Heart left ventricle (tissue), 16 donors: Measurements from ENCODE around the gene VCP. TPM values are rescaled to one million over a fixed set of nuclear protein-coding genes. Genes with fewer than 3 reads are reported as not detected.

Experiments
- ATAC-seq, 4 donors: fragments of 200-7000 bp; cut with Tn5 transposase; one replicate each; pipeline ENCODE4 v1.9.1; 2020 to 2022; ENCODE audit warnings: moderate library complexity in 4 of 4, mild to moderate bottlenecking in 3 of 4, moderate number of reproducible peaks in 1 of 4
- DNase-seq, 5 donors: peaks; one replicate each; pipeline ENCODE4 v3.0.0-alpha.2; 2020
- H3K27ac ChIP-seq, 12 donors: fragments of 200-600 bp; sonication (generic) in 4 of 12; one replicate each; pipeline versions ENCODE4 v1.5.0 to v1.8.0; 2016 to 2022; ENCODE audit warnings: mild to moderate bottlenecking in 2 of 12
- H3K27me3 ChIP-seq, 9 donors: fragments of 200-600 bp; sonication (generic) in 2 of 9; one replicate each; pipeline versions ENCODE4 v1.5.1 to v1.8.0; 2016 to 2022; ENCODE audit warnings: mild to moderate bottlenecking in 3 of 9
- H3K36me3 ChIP-seq, 9 donors: fragments of 200-600 bp; sonication (generic) in 2 of 9; one replicate each; pipeline versions ENCODE4 v1.5.0 to v1.8.0; 2018 to 2022; ENCODE audit warnings: mild to moderate bottlenecking in 2 of 9
- H3K4me1 ChIP-seq, 12 donors: fragments of 200-600 bp; sonication (generic) in 4 of 12; one replicate each; pipeline versions ENCODE4 v1.5.0 to v1.8.0; 2016 to 2022; ENCODE audit warnings: mild to moderate bottlenecking in 3 of 12
- H3K4me3 ChIP-seq, 12 donors: fragments of 200-600 bp; sonication (generic) in 4 of 12; one replicate each; pipeline versions ENCODE4 v1.5.0 to v1.8.0; 2017 to 2022; ENCODE audit warnings: mild to moderate bottlenecking in 9 of 12, moderate library complexity in 4 of 12
- H3K9me3 ChIP-seq, 12 donors: fragments of 200-600 bp; sonication (generic) in 4 of 12; one replicate each; pipeline versions ENCODE4 v1.5.0 to v1.8.0; 2016 to 2022; ENCODE audit warnings: mild to moderate bottlenecking in 1 of 12
- POLR2A ChIP-seq, 2 donors: fragments of 450-650 bp; IDR thresholded peaks; one replicate each; pipeline ENCODE4 v1.6.1; 2017; ENCODE audit warnings: antibody characterized with exemption in 2 of 2, mild to moderate bottlenecking in 2 of 2, moderate library complexity in 2 of 2
- WGBS, 4 donors: extraction: QIAGEN DNeasy Blood & Tissue Kit in 2 of 4; methylation state at CpG; one replicate each; pipeline versions ENCODE4 v1.1.5 to v1.1.7; 2013 to 2018; 5-methylcytosine and 5-hydroxymethylcytosine counted together
- intact Hi-C, 10 donors: fragments of 100-400 bp; cut with DNase I; formaldehyde crosslinking; loops; one replicate each; pipeline versions ENCODE4 v1.11.1 to v1.14.2; 2022
- polyA plus RNA-seq, 2 donors: library from polyadenylated mRNA; stranded (reverse); fragments of 200-250 nt; gene quantifications; one replicate each; pipeline ENCODE4 v1.2.3, GENCODE V29; 2013
- total RNA-seq, 9 donors: library from RNA; depleted of rRNA in 2 of 9; stranded (reverse); fragments of >200 nt in 2 of 9; fragmentation: NEBNext Ultra II Directional in 3 of 9; extraction: Animal tissue kit (Norgen Biotek cat#: 25700) in 3 of 9; gene quantifications; one replicate each; pipeline versions ENCODE4 v1.1.0 to v1.2.4, GENCODE V29; 2016 to 2023
- TF ChIP-seq, protein P1 (sequence below), 12 donors: fragments of 200-600 bp; sonication (generic) in 4 of 12; IDR thresholded peaks; one replicate each; pipeline versions ENCODE4 v1.5.0 to v1.8.0; 2018 to 2022; ENCODE audit warnings: antibody characterized with exemption in 12 of 12, mild to moderate bottlenecking in 5 of 12
- donor health status: ischemic (EF 13 %, LVEDD 7.1; RV severe dilation, severe dysfunction).
- donor health status: healthy with polysubstance abuse.
- donor health status: DM: no; HTN: yes; CAD: no.
- donor health status: DM: no; HTN: no; CAD: no.
- donor health status: ischemic (EF 25% LVEDD 6.9; RV normal size, moderate dysfunction).
- donor health status: ischemic (EF 25% LVEDD 5.7; RV mildly dilated, moderate dysfunction).
- donor health status: healthy.
- donor health status: DM: yes; HTN: yes; CAD: no.
- donor health status: ischemic (EF 35%, LVEDD 5.7; RV mildly dilated, moderate dysfunction).
- donor health status: nonischemic (EF 11% LVEDD 7.7; RV severe dilation, severe dysfunction).
- donor health status: DM: yes; HTN: yes; CAD: no.
- donor health status: PGD.
- donor health status: ischemic (EF 29% LVEDD 5.4; RV normal size, mild dysfunction).
- donor health status: nonischemic (EF 23%, LVEDD 6.1; RV moderate dilation, normal function).

The VCP gene
- total and polyA plus RNA-seq, 11 donors: 107 to 411 (median 262) TPM

DNA sequence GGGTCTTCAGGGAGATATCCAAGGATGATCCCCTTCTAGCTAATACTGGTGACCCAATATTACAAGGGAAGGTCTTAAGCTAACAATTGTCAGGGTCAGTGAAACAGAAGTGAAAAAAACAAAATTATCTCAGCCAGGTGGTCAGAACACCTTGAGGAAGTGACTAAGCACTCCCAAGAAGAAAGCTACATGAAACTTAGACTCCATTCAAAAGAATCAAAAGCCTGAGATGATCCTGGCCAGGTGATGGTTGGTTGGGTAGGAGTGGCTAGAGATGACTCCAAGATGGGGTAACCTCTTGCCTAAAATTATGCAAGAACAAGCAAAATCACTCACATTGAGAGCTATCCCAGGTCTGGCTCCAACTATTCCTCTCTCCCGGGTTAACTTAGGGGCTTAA lies 5.4 kb downstream of the VCP start:
- peaks cover 12 to 41% (median 32%) of the 10 kb centered on the region in 12 donors for H3K4me1 ChIP-seq
- intact Hi-C loops: no loop called here
- DNase-seq: no peak
- H3K9me3 ChIP-seq: no peaks in the 10 kb centered on the region
- peaks cover 6 to 75% (median 66%) of the 10 kb centered on the region in 9 donors for H3K36me3 ChIP-seq
- ATAC-seq: no peak
- WGBS, 4 donors: 71 to 91% (median 91%) methylated on average over 1 of the region's 1 CpG
- H3K27ac ChIP-seq: no peak overlapping the region
- no peak for TF ChIP-seq POLR2A (IDR thresholded peaks at IDR 0.05)
- TF ChIP-seq, protein P1, sequence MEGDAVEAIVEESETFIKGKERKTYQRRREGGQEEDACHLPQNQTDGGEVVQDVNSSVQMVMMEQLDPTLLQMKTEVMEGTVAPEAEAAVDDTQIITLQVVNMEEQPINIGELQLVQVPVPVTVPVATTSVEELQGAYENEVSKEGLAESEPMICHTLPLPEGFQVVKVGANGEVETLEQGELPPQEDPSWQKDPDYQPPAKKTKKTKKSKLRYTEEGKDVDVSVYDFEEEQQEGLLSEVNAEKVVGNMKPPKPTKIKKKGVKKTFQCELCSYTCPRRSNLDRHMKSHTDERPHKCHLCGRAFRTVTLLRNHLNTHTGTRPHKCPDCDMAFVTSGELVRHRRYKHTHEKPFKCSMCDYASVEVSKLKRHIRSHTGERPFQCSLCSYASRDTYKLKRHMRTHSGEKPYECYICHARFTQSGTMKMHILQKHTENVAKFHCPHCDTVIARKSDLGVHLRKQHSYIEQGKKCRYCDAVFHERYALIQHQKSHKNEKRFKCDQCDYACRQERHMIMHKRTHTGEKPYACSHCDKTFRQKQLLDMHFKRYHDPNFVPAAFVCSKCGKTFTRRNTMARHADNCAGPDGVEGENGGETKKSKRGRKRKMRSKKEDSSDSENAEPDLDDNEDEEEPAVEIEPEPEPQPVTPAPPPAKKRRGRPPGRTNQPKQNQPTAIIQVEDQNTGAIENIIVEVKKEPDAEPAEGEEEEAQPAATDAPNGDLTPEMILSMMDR (IDR thresholded peaks at IDR 0.05): no peak
- H3K27me3 ChIP-seq: no peaks in the 10 kb centered on the region
- H3K4me3 ChIP-seq: no peak overlapping the region

DNA sequence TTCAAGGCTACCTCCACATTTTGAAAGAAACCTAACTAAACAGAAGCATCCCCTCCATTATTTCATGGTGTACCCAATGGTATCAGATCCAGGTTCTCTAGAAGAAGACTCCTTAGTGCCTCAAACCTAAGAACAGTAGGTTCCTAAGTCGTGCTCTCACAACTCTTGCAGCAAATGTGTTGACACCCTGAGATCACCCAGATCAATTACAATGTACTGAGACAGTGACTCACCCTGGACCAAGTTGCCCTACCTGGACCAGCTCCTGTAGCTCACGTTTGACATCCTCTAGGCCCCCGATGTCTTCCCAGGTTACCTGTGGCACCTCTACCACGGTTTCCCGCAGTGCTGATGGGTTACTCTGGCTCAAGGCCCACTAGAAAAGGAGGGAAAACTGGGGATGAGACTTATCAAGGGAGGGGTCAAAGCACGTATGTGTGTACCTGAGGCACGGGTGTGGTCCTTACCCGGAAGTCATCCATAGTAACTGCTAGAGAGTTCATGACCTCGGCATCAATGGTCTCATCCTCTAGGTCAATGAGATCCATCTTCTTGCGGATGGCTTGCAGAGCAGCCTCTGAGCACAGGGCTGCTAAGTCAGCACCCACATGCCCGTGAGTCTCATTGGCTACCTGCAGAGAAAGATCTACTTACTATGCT lies 11.7 kb downstream of the VCP start:
- peaks cover 15 to 100% (median 100%) of the 10 kb centered on the region in 9 donors for H3K36me3 ChIP-seq
- H3K27ac ChIP-seq: no peak overlapping the region
- DNase-seq (no peak), ATAC-seq (no peak)
- no peaks in the 10 kb centered on the region for H3K4me1 ChIP-seq
- H3K9me3 ChIP-seq: no peaks in the 10 kb centered on the region
- TF ChIP-seq, protein P1 (IDR thresholded peaks at IDR 0.05): no peak
- TF ChIP-seq POLR2A (IDR thresholded peaks at IDR 0.05): no peak
- 88 to 93% (median 92%) methylated on average over 9 to 11 of the region's 11 CpGs for WGBS, 4 donors
- no peak overlapping the region for H3K4me3 ChIP-seq
- no peaks in the 10 kb centered on the region for H3K27me3 ChIP-seq
- intact Hi-C loops: no loop called here

DNA sequence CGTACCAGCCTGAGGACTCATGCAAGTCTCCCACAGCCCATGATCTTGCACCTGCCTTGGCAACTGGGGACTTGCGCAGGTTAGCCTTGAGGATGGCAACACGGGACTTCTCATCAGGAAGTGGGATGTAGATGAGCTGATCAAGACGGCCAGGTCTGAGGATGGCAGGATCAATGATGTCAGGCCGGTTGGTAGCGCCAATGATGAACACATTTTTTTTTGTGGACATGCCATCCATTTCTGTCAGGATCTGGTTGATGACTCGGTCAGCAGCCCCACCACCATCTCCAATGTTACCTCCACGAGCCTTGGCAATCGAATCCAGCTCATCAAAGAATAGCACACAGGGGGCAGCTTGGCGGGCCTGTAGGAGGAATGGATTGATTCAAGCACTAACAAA lies 13.0 kb downstream of the VCP start:
- DNase-seq (no peak), ATAC-seq (no peak)
- Histone ChIP-seq H3K27me3 (no peaks in the 10 kb centered on the region), H3K36me3 (peaks cover 9 to 100% (median 100%) of the 10 kb centered on the region in 9 donors), H3K27ac (no peak overlapping the region), H3K4me1 (no peaks in the 10 kb centered on the region), H3K4me3 (no peak overlapping the region), H3K9me3 (no peaks in the 10 kb centered on the region)
- intact Hi-C loops: no loop called here
- WGBS, 4 donors: 92 to 95% (median 93%) methylated on average over 10 of the region's 10 CpGs
- TF ChIP-seq, protein P1 (IDR thresholded peaks at IDR 0.05): no peak
- no peak for TF ChIP-seq POLR2A (IDR thresholded peaks at IDR 0.05)

DNA sequence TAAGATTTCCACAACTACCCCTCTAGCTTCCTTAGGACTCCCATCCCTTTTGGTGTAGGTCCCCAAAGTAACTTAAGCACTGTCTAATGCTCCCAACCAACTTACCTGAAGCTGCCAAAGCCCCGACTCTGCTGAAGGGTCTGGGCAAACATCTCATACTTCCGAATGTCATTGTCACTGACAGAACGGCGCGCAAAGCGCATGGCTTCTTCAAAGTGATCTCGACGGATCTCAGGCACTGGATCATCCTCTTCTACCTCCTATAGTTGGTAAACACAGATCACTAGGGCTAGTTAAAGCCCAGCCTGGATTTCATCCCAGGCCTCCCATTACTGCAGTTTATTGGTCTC lies 15.2 kb downstream of the VCP start:
- DNase-seq (no peak), ATAC-seq (peak in 2 of 4 donors; percentile 4 to 6)
- no peaks in the 10 kb centered on the region for H3K27me3 ChIP-seq
- peaks cover 9 to 100% (median 88%) of the 10 kb centered on the region in 9 donors for H3K36me3 ChIP-seq
- H3K4me3 ChIP-seq: no peak overlapping the region
- H3K9me3 ChIP-seq: no peaks in the 10 kb centered on the region
- intact Hi-C loops: no loop called here
- no peak overlapping the region for H3K27ac ChIP-seq
- WGBS, 4 donors: 94 to 98% (median 97%) methylated on average over 8 of the region's 8 CpGs
- TF ChIP-seq, protein P1 (IDR thresholded peaks at IDR 0.05): no peak
- TF ChIP-seq POLR2A (IDR thresholded peaks at IDR 0.05): no peak
- H3K4me1 ChIP-seq: no peaks in the 10 kb centered on the region
